DOHH2 (cell line): ENCODE data around the gene SNTA1.

Source experiments
- CTCF ChIP-seq: fragments of 200-600 bp; sonication (generic); IDR thresholded peaks from one replicate; pipeline ENCODE4 v1.5.1; 2014; ENCODE audit warnings: antibody characterized with exemption, mild to moderate bottlenecking, low read depth, low read length; ENCODE audit not compliant: poor library complexity, severe bottlenecking
- EZH2phosphoT487 ChIP-seq: fragments of 200-600 bp; sonication (generic); IDR thresholded peaks from 2 replicates; pipeline ENCODE4 v1.6.1; 2017; ENCODE audit warnings: borderline replicate concordance, mild to moderate bottlenecking, antibody characterized with exemption, low read length, moderate library complexity, mixed read lengths

DNA sequence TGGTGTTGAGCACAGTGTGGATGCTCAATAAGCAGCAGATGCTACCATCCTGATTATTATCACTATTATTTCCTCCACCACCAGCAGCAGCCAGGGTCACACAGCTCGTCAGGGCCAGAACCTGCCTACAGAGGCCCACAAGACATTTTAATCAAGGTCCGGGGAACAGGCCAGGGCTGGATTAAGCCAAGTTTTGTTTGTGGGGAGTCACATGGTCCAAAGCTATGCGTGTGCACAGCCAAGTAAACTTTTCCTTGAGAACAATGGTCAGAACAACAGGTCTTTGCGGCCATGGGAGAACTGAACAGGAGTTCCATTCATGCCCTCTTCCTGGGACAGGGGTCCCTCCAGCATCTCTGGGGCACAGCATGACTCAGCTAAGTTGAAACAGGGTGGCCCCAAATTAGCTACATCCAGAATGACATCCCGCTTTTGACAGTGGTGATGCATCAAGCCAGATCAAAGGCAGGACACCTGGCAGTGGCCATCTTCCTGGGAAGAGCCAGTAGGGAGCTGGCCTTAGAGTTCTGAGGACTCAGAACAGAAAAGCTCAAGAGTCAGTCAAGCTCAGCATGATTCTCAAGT lies 11.7 kb downstream of the SNTA1 start:
- TF ChIP-seq CTCF (no peak), EZH2phosphoT487 (no peak)
